Activated T-helper 9 cell treated with anti-CD3 and anti-CD28 coated beads, Interleukin-2, amount 50 U/mL, for 16 hours (primary cell): ENCODE results near the gene MN1.

Experiments used
- DNase-seq: peaks from one replicate; pipeline ENCODE4 v3.0.0-alpha.2; 2020; ENCODE audit warnings: low read depth

MN1 gene

DNA sequence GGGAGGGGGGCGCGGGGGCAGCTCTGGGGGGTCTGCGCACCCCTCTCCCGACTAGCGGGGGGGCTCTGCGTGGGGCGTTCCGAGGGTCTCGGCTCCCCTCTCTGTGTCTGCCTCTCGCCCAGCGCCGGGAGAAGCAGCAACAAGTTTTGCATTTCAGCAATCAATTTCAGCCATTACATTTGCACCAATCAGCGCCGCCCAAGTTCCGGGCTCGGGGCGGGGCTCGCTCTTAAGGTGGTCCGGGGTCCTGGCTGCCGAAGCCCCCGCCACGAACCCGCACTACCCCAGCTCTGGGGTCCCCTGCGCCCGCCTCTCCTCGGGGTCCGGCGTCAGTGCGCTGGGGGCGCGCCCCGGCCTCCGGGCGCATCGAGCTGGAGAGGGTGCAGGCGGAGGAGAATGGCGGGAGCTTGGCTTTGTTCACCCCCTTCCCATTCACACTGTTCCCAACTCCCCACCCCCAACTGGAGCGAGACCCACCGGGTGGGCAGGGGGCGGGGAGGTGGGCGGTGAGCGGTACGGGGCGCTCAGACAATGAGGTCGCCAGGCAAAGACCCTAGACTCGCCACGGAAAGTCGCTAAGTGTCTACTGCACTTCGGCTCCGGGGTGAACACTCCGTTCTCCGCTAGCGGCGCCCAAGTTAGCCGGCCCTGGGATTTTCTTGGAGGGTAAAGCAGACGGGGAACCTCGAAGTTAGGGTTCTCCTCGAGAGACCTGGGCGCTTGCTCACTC, at the start of gene MN1:
TSS of gene MN1 (minus strand) at position 141 of the 730 bp plus-strand sequence. CDS start 1,213 bp downstream, outside the sequence.
- DNase-seq, result peak; percentile 20

DNA sequence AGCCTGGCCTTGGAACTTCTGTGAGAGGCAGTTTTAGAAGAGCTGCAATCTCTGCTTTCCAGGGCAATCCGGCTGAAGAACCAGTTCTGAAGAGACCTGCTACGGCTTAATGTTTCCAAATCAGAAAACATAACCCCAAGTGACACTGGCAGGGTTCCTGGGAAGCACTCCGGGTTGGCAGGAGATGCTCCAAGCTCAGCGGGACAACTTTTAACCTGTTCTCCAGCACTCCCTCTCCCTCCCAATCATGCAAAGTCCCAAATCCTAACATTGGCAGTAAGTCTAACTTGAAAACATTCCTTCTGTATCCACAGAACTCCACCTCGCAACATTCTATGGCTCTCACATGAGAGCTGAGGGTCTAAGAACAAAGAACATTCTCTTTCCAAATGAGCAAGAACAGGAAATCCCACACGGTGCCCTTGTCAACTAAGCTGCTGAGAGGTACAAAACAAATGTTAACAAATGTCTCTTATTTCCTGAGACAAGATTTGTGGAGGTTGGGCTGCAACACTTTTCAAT, 48.5 kb upstream of the MN1 start:
- DNase-seq, result no peak

DNA sequence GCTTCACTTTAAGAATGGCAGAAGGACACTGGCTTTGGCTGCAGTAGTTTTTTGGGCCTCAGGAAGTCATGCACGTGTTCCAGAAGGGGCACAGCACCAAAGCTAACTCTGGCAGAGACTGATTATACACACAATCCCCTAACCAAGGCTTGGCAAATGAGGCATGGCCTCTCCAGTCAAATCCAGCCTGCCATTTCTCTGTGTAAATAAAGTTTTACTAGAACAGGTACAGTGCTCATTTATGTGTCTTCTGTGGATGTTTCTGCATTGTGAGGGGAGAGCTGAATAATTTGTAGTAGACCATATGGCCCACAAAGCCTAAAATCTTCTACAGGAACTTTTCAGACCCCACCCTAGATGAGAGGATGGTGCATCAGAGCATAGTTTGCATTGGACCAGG, 46.4 kb upstream of the MN1 start:
- no peak for DNase-seq

DNA sequence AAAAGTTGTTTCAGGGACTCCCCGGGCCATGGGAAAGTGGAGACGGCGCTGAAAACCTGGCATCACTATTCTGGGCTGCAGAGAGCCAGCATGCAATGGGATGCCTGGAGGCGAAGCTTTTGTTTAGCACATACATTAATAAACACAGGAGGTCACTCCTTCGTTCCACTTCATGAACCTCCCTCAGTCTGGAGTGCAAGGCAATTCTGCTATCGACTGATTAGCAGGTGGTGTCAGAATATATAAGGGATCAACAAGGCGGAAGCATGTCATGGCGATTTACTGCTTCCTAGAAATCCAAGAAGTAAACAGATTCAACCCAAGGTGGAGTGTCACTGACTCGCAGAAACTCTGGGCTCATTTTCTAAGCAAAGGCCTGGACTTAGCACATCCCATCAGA, 45.4 kb upstream of the MN1 start:
- no peak for DNase-seq

DNA sequence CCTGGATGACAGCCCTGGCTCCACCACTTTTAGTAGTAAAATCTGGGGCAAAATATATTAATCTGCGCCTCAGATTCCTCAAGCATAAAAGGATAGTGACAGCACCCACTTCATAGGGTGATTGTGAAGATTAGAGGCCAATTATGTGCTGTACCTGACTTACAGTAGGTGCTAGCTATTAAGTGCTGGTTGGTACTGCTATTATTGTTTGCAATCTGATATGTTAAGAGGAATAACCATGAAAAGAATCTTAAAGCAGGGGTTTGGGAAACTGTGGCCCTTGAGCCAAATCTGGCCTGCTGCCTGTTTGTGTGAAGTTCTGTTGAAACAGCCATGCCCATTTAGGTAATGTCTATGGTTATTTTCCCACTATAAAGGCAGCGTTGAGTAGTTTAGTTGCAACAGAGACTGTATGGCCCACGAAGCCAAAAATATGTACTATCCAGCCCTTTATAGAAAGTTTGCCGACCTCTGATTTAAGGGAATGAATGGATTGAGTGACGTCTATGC, 44.7 kb upstream of the MN1 start:
- no peak for DNase-seq

DNA sequence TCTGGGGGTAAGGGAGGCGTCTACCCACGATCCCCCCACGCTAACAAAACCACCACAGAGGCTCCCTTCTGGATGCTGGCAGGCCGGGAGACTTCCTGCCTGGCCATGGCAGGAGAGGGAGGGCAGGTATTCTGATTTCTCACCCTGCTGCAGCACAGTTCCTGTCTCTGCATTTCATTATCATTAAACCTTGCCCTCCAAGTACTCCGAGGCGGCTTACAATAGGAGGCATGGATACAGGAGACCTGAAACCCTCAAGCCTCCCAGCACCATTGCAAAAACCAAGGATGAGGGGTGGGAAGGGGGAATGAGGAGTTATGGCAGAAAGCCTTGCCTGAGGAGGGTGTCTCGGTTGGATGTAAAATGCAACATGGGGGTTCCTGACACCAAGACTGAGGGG, 44.1 kb upstream of the MN1 start:
- DNase-seq, result no peak

DNA sequence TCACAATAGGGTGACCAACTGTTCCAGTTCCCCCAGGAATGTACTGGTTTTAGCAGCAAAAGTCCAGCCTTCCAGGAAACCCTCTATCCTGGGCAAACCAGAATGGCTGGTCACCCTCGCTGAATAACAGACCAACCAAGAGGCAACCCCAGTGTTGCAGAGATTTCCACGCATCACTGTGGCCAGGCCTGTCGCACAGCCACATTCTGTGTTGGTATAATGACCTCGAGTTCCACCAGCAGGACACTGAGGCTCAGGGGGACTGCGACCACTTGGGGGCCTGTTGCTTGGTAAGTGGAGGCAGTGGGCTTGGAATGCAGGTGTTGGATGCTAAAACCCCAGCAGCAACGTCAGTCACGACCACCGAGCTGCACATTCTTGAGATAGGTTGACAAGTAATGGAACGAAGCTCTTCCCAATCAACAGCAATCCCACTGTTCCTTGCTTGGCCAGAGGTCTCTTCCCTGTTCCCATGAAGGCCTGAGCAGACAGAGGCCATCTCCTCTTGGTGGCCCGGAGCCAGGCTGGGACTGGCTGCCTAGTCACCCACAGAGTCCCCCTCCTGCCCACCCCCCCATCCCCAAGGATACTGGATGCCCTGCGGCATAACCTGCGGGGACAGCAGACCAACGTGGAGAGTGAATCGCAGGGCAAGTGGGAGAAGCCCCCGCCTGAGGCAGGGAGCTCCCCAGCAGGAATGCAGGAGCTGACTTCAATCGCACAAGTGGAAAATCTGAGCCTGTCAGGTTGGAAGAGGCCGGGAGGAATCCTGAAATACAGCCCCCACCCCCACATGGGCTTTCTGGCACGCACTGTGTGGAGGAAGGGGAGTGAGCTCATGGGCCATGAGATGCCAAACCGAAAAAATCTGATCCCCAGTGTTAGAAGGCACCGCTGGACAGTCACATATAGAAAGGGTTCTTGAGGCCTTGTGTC, 43.4 kb upstream of the MN1 start:
- no peak for DNase-seq

DNA sequence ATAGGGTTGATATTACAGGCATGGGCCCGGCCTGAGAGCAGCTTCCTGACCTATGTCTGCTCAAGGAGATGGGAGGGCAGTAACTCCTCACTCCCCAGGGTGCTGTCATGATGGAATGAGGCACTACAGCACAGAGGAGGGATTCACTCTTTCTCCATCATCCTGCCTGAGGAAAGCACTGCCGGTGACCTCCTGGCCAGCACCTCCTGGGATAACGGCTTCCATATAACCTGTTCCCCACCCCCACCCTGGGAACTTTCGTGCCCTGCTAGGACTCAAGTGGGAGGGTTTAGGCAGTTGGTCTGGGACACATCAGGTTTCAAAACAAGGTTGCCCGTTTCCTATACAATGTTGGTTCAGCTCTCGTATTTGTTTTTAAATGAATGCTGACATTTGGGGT, 42.7 kb upstream of the MN1 start:
- no peak for DNase-seq

DNA sequence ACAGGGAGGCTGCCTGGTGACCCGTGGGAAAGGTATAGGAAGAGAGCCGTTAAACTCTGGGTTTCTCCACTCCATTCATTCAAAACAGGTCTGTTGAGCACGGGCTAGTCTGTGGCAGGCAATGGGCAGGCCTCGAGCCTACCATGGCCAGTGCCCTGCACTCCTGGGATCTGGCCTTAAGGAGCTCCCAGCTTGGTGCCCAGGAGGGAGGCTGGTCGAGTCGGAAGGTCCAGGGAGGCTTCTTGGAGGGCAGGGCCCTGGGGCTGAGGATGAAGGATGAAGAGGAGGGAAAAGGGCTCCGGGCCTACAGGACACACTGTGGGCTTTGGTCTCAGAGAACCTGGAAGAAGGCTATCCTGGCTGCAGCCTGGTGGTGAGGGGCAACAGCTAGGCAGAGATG, 41.9 kb upstream of the MN1 start:
- DNase-seq, result no peak

DNA sequence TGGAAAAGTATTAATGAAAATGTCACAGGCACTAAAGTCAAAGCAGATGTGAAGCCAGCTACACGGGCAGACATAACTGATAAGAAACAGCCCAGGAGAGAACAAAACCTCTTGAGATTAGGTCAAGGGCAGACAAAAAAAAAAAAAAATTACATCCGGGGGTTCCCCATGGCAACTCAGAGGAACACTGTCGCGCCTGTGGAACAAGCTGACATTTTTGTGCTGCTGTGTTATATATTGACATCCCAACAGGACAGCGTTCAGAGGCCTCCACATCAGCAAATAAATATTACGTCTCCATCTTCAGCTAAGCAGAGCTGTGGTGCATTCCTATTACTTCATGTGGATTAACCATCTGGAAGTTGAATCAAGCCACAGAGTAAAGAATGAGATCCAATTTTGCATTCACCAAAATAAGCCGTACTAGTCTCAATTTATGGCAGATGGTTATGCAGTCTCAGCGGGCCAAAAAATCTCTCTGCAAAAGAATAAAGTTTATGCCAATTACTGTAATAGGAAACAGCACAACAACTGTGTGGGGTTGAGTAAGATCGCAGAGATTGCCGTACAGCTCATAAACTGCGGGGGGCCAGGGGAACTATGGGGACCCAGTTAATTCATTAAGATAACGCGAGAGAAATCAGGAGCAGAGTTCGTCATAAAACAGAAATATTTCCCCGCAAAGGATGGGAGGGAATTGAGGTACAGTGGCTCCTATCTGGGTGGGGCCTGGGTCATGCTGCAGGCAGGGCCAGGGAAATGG, 41.3 kb upstream of the MN1 start:
- no peak for DNase-seq

DNA sequence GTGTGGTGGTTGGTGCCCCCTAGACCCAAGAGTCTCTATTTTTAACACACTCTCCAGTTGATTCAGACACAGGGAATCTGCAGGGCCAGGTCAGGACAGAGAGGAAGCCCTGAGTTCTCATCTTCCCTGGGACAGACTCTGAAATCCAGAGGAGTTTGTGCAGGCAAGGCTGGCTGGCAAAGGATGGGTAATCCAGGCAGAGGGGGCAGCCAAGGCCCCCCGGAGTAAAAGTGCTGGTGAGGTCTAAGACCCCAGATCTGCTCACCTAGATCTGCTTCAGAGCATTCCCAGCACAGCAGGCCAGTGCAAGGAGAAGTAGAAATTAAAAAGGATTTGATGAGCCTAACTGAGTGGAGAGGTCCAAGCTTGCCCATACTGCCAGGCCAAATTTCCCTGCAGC, 40.6 kb upstream of the MN1 start:
- DNase-seq, result no peak

DNA sequence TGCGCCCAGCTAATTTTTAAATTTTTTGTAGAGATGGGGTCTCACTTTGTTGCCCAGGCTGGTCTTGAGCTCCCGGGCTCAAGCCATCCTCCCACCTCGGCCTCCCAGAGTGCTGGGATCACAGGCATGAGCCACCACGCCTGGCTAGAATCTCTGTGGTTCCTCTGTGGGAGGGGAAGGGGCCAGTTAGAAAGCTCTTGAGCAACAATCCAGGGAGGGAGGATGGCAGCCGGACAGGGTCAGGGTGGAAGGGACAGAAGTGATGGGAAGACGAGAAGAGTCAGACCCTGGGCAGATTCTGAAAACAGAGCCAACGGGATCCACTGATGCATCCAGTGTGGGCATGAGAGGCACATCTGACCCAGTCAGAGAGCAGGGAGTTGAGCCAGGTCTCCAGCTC, 38.9 kb upstream of the MN1 start:
- no peak for DNase-seq

DNA sequence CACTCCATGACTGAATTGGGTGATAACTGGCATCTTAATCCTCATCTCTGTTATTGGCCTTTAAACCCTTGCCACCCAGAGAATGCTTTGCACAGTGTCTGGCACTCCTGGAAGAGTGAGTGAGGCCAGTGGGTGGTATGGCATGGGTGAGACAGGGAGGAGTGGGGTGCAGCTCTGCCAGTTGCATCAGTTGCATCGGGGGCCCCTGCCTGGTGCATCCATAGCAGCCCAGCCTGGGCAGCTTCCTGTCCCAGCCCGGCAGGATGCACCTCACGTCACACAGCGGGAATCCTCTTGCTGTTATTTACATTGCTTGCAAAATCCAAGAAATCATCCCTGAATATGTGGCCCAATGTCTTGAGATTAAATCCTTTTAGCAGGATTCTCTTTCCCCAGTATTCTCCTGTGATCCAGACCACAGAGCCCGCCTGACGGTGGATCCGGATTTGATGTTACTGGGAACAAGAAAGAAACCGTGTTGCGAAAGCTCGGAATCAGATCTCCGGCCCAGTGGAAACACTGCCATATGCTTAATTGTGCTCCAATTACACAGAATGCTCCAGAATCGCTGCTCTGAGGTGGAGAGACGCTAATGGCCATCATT, 37.6 kb upstream of the MN1 start:
- DNase-seq, result no peak

DNA sequence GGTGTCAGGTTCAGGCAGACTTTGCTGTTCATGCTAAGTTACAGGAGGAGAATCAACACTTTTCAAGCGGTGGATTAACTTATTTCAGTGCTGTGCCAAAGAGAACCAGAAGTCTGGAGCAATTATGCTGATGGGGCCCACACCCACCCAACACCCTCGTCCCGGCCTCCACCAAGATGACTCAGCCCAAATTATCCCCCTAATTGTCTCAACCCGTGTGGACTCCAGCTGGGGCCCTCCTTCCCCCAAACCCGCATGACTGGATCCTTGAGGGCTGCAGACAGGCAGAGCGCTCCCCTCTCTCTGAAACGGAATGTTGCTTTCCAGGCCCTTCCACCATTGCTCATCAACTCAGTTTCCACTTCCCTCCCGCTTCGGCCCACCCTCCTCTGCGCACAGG, 34.6 kb upstream of the MN1 start:
- DNase-seq, result no peak

DNA sequence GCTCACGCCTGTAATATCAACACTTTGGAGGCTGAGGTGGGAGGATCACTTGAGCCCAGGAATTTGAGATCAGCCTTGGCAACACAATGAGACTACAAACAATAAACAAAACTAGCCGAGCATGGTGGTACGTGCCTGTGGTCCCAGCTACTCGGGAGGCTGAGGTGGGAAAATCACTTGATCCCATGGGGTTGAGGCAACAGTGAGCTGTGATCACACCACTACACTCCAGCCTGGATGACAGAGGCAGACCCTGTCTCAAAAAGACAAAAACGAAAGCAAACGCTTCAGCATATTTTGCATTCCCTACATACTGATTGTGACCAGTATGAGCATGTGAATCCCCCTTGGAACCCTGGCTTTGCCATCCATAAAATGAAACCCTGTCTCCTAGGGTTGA, 33.9 kb upstream of the MN1 start:
- DNase-seq, result no peak

DNA sequence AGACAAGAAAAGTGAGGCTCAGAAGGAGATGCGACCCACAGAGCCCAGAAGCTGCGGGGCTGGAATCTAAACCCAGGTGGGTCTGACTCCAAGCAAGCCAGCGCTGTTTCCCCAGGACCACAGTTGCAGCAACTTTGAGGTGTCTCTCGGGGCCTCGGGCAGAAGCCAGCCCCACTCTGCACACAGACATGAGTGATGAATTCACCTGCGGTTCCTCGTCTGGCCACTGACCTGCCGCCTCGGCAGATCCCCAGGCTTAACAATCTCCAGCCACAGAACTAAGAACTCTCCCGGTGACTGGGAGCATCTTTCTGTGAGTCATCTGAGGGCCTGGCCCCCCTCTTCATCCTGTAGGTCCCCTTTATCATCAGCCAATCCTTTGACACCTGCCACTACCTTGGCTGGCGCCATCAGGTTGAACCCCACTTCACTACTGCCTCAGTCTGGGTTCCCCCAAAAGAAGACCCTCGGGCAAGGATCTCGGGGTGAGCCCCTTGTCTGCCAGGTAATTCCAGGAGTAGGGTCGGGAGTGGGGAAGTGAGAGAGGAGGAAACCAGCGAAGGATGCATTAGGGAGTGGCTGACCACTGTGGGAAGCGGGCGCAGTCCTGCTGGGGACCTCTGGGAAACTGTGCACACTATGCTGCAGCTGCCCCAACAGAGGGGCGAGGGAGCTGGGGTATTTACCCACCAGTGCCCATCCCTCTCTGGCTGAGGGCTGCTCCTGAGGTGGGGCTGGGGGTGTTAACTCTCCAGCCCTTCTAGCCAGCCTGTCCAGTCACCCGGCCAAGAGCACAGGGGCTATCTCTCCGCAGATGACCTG, 33.0 kb upstream of the MN1 start:
- DNase-seq, result no peak

DNA sequence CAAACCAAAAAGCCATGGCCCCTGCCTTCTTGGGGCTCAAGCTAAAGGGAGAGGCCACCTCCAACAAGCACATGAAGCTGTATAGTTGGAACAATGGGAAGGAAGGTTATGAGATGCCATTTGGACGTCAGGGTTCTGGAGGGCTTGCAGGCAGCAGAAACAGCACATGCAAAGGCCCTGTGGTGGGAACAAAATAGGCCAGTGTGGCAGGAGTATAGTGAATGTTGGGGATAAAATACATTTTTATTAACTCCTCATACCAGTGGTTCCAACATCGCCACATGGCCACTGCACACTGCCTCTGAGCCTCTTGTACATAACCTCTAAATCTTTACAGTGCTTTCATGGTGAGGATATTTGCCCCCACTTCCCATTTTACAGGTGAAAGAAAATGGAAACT, 32.2 kb upstream of the MN1 start:
- DNase-seq, result no peak

DNA sequence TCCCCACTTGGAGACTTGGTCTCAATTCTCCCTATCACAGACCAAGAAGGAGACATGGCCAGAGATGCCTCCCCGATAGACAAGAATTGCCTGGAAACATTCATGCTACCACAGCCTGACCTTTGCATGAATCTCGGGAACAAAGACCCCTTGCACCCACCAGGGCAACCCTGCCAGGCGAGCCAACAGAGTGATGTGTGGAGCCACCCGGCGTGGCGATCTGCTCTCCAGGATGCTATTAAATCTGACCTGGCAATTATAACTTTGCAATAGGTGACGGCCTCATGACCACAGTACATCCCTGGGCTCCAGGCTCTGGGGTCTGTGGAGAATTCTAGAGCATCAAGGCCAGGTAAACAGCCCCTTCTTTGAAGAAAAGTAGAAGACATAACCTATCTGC, 31.1 kb upstream of the MN1 start:
- no peak for DNase-seq

DNA sequence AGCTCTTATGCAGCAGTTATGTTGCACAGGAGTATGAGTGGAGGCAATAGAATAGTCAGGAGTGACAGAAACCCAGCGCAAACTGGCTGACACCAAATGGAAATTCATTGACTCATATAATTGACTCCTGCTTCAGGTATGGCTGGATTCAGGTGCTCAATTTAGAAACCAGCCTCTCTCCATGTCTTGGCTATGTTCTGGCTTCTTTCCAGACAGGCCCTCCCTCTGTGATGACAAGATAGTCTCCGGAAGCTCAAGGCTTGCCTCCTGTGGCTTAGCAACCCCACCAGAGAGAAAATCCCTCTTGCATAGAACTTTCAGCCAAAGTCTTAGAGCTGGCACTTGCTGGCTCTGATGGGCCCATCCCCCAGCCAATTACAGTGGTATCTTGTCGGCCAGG, 28.1 kb upstream of the MN1 start:
- DNase-seq, result no peak

DNA sequence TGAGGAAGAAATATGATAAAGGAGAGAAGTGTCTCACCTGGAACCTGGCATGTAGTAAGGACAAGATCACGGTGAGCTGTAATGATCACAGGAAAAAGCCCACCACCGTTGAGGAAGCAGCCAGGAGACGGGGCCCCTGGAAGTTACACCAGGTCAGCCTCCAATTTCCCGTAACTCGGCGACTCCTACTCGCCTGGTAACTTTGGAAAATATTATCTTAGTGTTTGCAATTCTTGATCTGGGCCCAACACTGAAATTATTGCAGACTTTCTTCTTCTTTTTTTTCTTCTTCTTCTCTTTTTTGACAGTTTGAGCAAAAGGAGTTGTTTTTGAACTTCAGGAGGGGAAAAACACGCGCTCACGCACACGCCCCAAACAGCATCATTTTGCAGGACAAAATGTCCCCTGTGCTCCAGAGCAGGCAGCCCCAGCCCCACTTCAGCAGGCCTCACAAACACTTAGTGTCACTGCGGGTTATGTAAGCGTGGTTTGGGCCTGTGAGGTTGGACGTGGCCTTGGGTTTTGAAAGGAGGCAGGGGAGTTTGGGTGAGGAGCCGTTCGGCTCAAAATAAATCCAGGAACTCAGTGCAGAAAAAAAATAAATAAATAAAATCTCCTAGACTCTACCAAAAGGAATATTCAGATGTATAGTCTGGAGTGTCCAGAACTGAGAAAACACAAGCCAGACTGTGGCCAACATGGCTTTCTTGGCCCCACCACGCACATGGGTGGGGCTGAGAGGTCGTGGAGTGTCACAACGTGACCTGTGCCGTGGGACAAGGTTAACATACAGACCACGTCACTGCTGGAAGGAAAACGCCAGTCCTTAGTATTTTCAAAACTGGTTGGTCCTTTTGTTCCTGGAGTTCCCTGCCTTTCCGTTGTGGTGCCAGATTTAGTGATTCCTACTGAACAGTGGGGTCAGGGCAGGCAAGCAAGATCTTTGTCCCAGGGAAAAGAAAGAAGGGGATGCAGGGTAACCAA, 26.3 kb upstream of the MN1 start:
- DNase-seq, result no peak
